HEK293T (cell line): ENCODE measurements around the gene INPP4B.

Experiments used
- ARNT ChIP-seq: fragments of 450-650 bp; IDR thresholded peaks from 2 replicates; pipeline ENCODE4 v1.6.1; 2017; ENCODE audit warnings: mild to moderate bottlenecking
- FOXA1 ChIP-seq: fragments of 450-650 bp; IDR thresholded peaks from 2 replicates; pipeline ENCODE4 v1.6.1; 2016; ENCODE audit warnings: mild to moderate bottlenecking
- FOXM1 ChIP-seq: fragments of 450-650 bp; IDR thresholded peaks from 2 replicates; pipeline ENCODE4 v1.6.1; 2017; ENCODE audit warnings: mild to moderate bottlenecking, borderline replicate concordance
- HDGF ChIP-seq: fragments of 450-650 bp; IDR thresholded peaks from 2 replicates; pipeline ENCODE4 v1.6.1; 2017; ENCODE audit warnings: antibody characterized with exemption, borderline replicate concordance
- L3MBTL2 ChIP-seq: fragments of 450-650 bp; conservative IDR thresholded peaks from 2 replicates; pipeline ENCODE4 v1.6.1; 2016; ENCODE audit warnings: mild to moderate bottlenecking
- SP1 ChIP-seq: fragments of 450-650 bp; IDR thresholded peaks from 2 replicates; pipeline ENCODE4 v1.6.1; 2017

GRCh38 chr4:142596595-142596994 is 249.5 kb downstream of the INPP4B start:
- TF ChIP-seq L3MBTL2 (no peak), FOXA1 (no peak), SP1 (no peak), ARNT (no peak), FOXM1 (no peak), HDGF (no peak)
